ENCODE data around the gene SLC16A5.

- TF ChIP-seq, protein P1, sequence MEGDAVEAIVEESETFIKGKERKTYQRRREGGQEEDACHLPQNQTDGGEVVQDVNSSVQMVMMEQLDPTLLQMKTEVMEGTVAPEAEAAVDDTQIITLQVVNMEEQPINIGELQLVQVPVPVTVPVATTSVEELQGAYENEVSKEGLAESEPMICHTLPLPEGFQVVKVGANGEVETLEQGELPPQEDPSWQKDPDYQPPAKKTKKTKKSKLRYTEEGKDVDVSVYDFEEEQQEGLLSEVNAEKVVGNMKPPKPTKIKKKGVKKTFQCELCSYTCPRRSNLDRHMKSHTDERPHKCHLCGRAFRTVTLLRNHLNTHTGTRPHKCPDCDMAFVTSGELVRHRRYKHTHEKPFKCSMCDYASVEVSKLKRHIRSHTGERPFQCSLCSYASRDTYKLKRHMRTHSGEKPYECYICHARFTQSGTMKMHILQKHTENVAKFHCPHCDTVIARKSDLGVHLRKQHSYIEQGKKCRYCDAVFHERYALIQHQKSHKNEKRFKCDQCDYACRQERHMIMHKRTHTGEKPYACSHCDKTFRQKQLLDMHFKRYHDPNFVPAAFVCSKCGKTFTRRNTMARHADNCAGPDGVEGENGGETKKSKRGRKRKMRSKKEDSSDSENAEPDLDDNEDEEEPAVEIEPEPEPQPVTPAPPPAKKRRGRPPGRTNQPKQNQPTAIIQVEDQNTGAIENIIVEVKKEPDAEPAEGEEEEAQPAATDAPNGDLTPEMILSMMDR (IDR thresholded peaks at IDR 0.05; ENCODE audit: insufficient read depth, low read depth, low read length), result no peak
- no peak for TF ChIP-seq EZH2 (IDR thresholded peaks at IDR 0.05; ENCODE audit: insufficient read depth, low read length)
Observed at GRCh38 chr17:75051941-75052340, 35.8 kb upstream of the SLC16A5 start.

All from astrocyte (in vitro differentiated cells and primary cell).